HepG2 (cell line): Measurements from ENCODE around the gene RNF25.

Source experiments
- JUND ChIP-seq: sonication (generic); formaldehyde crosslinking; IDR thresholded peaks from 2 replicates; pipeline ENCODE4 v1.8.0; 2022; ENCODE audit warnings: mild to moderate bottlenecking, missing genetic modification reagents
- MBNL3 ChIP-seq: fragments of 250-450 bp; sonication (Bioruptor Pico); conservative IDR thresholded peaks from 2 replicates; pipeline ENCODE4 v1.8.0; 2022; ENCODE audit warnings: mild to moderate bottlenecking, inconsistent platforms
- POLR2A ChIP-seq, 2 experiments: IDR thresholded peaks; 2 replicates each; pipeline ENCODE4 v1.6.1; 2011; ENCODE audit warnings: low read depth in 2 of 2, low read length in 2 of 2, mild to moderate bottlenecking in 1 of 2, moderate library complexity in 1 of 2; ENCODE audit not compliant: insufficient read depth in 1 of 2
- TCF7L2 ChIP-seq: IDR thresholded peaks from 2 replicates; pipeline ENCODE4 v1.6.1; 2011; ENCODE audit warnings: mild to moderate bottlenecking, low read depth, low read length, moderate library complexity

- TF ChIP-seq MBNL3, result no peak
- no peak for TF ChIP-seq JUND (CRISPR knock-in tag)
- TF ChIP-seq POLR2A (IDR thresholded peaks at IDR 0.05; ENCODE audit: insufficient read depth in 1 of 2, low read depth in 2 of 2, low read length in 2 of 2), result no peak
- no peak for TF ChIP-seq TCF7L2
Observed at GRCh38 chr2:218642786-218643185, 29.0 kb downstream of the RNF25 start.
